Medulla oblongata (tissue), 1 donor: Measurements from ENCODE around the gene LRRC15.
A peak's percentile ranks its signal among the peaks of the same experiment; 100 is the strongest.

Source experiments
- DNase-seq: peaks from one replicate; pipeline ENCODE4 v3.0.0-alpha.2; 2015; ENCODE audit errors: extremely low spot score

Gene LRRC15

GRCh38 chr3:194384569-194385001 lies 15.0 kb upstream of the LRRC15 start:
- no peak for DNase-seq

- DNase-seq, result no peak
Observed at GRCh38 chr3:194384156-194384555, 14.6 kb upstream of the LRRC15 start.

- DNase-seq, result no peak
Observed at GRCh38 chr3:194383276-194383940, 13.9 kb upstream of the LRRC15 start.

GRCh38 chr3:194382892-194383223 lies 13.3 kb upstream of the LRRC15 start:
- DNase-seq, result no peak

GRCh38 chr3:194382196-194382891 lies 12.8 kb upstream of the LRRC15 start:
- no peak for DNase-seq

- DNase-seq, result peak; percentile 21
Observed at GRCh38 chr3:194381460-194381875, 11.9 kb upstream of the LRRC15 start.

GRCh38 chr3:194380326-194380725 lies 10.8 kb upstream of the LRRC15 start:
- no peak for DNase-seq

- no peak for DNase-seq
Observed at GRCh38 chr3:194379651-194380050, 10.1 kb upstream of the LRRC15 start.

GRCh38 chr3:194379231-194379630 lies 9.7 kb upstream of the LRRC15 start:
- DNase-seq, result no peak

GRCh38 chr3:194377708-194378107 lies 8.2 kb upstream of the LRRC15 start:
- no peak for DNase-seq

- DNase-seq, result no peak
Observed at GRCh38 chr3:194376241-194376560, 6.7 kb upstream of the LRRC15 start.

GRCh38 chr3:194375473-194376240 lies 6.1 kb upstream of the LRRC15 start:
- no peak for DNase-seq

GRCh38 chr3:194374935-194375334 lies 5.4 kb upstream of the LRRC15 start:
- DNase-seq, result no peak

- no peak for DNase-seq
Observed at GRCh38 chr3:194373899-194374298, 4.4 kb upstream of the LRRC15 start.

GRCh38 chr3:194373028-194373427 lies 3.5 kb upstream of the LRRC15 start:
- DNase-seq, result no peak

- no peak for DNase-seq
Observed at GRCh38 chr3:194370753-194371152, 1.2 kb upstream of the LRRC15 start.

- no peak for DNase-seq
Observed at GRCh38 chr3:194368918-194369317, 625 bp downstream of the LRRC15 start.

- no peak for DNase-seq
Observed at GRCh38 chr3:194367992-194368841, 1.3 kb downstream of the LRRC15 start.

- DNase-seq, result no peak
Observed at GRCh38 chr3:194365978-194366490, 3.5 kb downstream of the LRRC15 start.

GRCh38 chr3:194365526-194365925 lies 4.0 kb downstream of the LRRC15 start:
- no peak for DNase-seq

- peak; percentile 14 for DNase-seq
Observed at GRCh38 chr3:194364652-194365434, 4.7 kb downstream of the LRRC15 start.
